GM12878 (cell line): ENCODE measurements around the gene BCKDHA. TPM values are rescaled to one million over a fixed set of nuclear protein-coding genes. Genes with fewer than 3 reads are reported as not detected.

Source experiments
- ATAC-seq: fragments of 200-7000 bp; cut with Tn5 transposase; 3 replicates; pipeline ENCODE4 v1.9.1; 2020; ENCODE audit warnings: mild to moderate bottlenecking, moderate library complexity
- BruUV-seq: library from RNA; stranded (reverse); fragments of 400-500 nt; replicated peaks from 2 replicates; lab custom pipeline; 2021; lab: Mats Ljungman, UMichigan
- CTCF ChIA-PET: fragments of 300-600 bp; sonication (Branson Sonifier 250); formaldehyde crosslinking; extraction: SDS; loops from one replicate; lab custom pipeline; 2021; ENCODE audit warnings: inconsistent platforms; lab: Yijun Ruan, JAX
- POLR2A ChIA-PET: fragments of 350-600 bp; formaldehyde crosslinking; extraction: SDS; loops from one replicate; lab custom pipeline; 2021; ENCODE audit warnings: inconsistent platforms; lab: Charles Lee
- RAD21 ChIA-PET: fragments of 300-600 bp; sonication (Branson Sonifier 250); formaldehyde crosslinking; loops from one replicate; lab custom pipeline; 2023; ENCODE audit warnings: antibody characterized with exemption; ENCODE audit not compliant: unreplicated experiment; lab: Charles Lee
- SMC1A ChIA-PET: fragments of 300-600 bp; sonication (Branson Sonifier 250); formaldehyde crosslinking; loops from one replicate; lab custom pipeline; 2023; ENCODE audit not compliant: unreplicated experiment, uncharacterized antibody; lab: Charles Lee
- DNase-seq: peaks from one replicate; pipeline ENCODE4 v3.0.0-alpha.2; 2011; ENCODE audit warnings: low read depth, low spot score
- FAIRE-seq: peaks from 3 replicates; lab custom pipeline; 2011; peaks lifted over from hg19 to GRCh38; lab: Jason Lieb, UNC
- H2AFZ ChIP-seq: 2 replicates; pipeline ENCODE4 v1.6.0; 2011; ENCODE audit warnings: low read depth, low read length, control low read depth; ENCODE audit not compliant: control insufficient read depth
- H3K27ac ChIP-seq: 2 replicates; pipeline ENCODE4 v1.5.1; 2011; ENCODE audit warnings: control low read depth; ENCODE audit not compliant: control insufficient read depth, insufficient read depth
- H3K27me3 ChIP-seq, 2 experiments: replicated peaks in 1 of 2; 2 replicates each; pipeline versions ENCODE4 v1.6.0 to v1.6.1; 2011; ENCODE audit warnings: low read length in 1 of 2; ENCODE audit not compliant: control insufficient read depth in 2 of 2, insufficient read depth in 2 of 2
- H3K36me3 ChIP-seq, 2 experiments: 2 replicates each; pipeline ENCODE4 v1.5.1; 2011; ENCODE audit warnings: low read length in 1 of 2; ENCODE audit not compliant: control insufficient read depth in 2 of 2, insufficient read depth in 2 of 2
- H3K4me1 ChIP-seq: 2 replicates; pipeline ENCODE4 v1.6.1; 2011; ENCODE audit warnings: mild to moderate bottlenecking, low read length, moderate library complexity, mixed read lengths; ENCODE audit not compliant: control insufficient read depth, insufficient read depth
- H3K4me2 ChIP-seq: 2 replicates; pipeline ENCODE4 v1.6.0; 2011; ENCODE audit warnings: control low read depth; ENCODE audit not compliant: control insufficient read depth, insufficient read depth
- H3K4me3 ChIP-seq: fragments of 200-600 bp; sonication (generic); 2 replicates; pipeline ENCODE4 v1.5.1; 2016
- H3K79me2 ChIP-seq: 2 replicates; pipeline ENCODE4 v1.6.0; 2011; ENCODE audit warnings: low read length; ENCODE audit not compliant: control insufficient read depth, insufficient read depth
- H3K9ac ChIP-seq: 2 replicates; pipeline ENCODE4 v1.8.0; 2011; ENCODE audit warnings: low read length, control low read depth, mixed read lengths; ENCODE audit not compliant: control insufficient read depth, insufficient read depth
- H3K9me3 ChIP-seq: replicated peaks from 3 replicates; pipeline ENCODE4 v1.5.1; 2011; ENCODE audit warnings: mild to moderate bottlenecking, low read length; ENCODE audit not compliant: control insufficient read depth, insufficient read depth
- H4K20me1 ChIP-seq: 2 replicates; pipeline ENCODE4 v1.6.0; 2011; ENCODE audit not compliant: control insufficient read depth, insufficient read depth
- DPF2 ChIP-seq: fragments of 450-650 bp; IDR thresholded peaks from 2 replicates; pipeline ENCODE4 v1.6.1; 2017; ENCODE audit warnings: mild to moderate bottlenecking
- IRF4 ChIP-seq: IDR thresholded peaks from 2 replicates; pipeline ENCODE4 v1.6.1; 2011; ENCODE audit warnings: low read depth, low read length
- KLF5 ChIP-seq: fragments of 450-650 bp; IDR thresholded peaks from 2 replicates; pipeline ENCODE4 v1.6.1; 2014; ENCODE audit warnings: mild to moderate bottlenecking; ENCODE audit not compliant: partially characterized antibody
- PML ChIP-seq: IDR thresholded peaks from 2 replicates; pipeline ENCODE4 v1.6.1; 2012; ENCODE audit warnings: low read length, inconsistent platforms
- POLR2AphosphoS2 ChIP-seq: IDR thresholded peaks from 2 replicates; pipeline ENCODE4 v1.6.1; 2011; ENCODE audit warnings: low read depth, mild to moderate bottlenecking, low read length, improper control_type of control experiment, moderate library complexity
- WGBS: methylation state at CpG from one replicate; pipeline ENCODE4 v1.1.6; 2016; ENCODE audit warnings: low lambda C conversion rate; ENCODE audit not compliant: insufficient replicate concordance, insufficient coverage; ENCODE audit errors: missing lambda C conversion rate; 5-methylcytosine and 5-hydroxymethylcytosine counted together
- in situ Hi-C: fragments of 300-500 bp; cut with MboI; formaldehyde crosslinking; loops from 9 replicates; pipeline ENCODE4 v1.14.3; 2018; ENCODE audit warnings: mixed read lengths
- intact Hi-C: fragments of 100-400 bp; cut with micrococcal nuclease; formaldehyde crosslinking; loops from one replicate; pipeline ENCODE4 v1.14.2; 2022; ENCODE audit not compliant: unreplicated experiment
- polyA plus RNA-seq, 11 experiments: library from polyadenylated mRNA; depleted of rRNA in 4 of 11; unstranded in 6 of 11; stranded (reverse) in 5 of 11; fragments of >200 nt; fragmentation: Nextera tagmentation in 4 of 11; fragmentation: Illumina TruSeq in 1 of 11; extraction: Ambion mirVana in 4 of 11; extraction: Trizol in 1 of 11; gene quantifications; 1 replicate in 1 of 11; 2 replicates in 10 of 11; pipeline versions ENCODE4 v1.2.1 to v1.2.3, GENCODE V29; 2011 to 2016; ENCODE audit warnings: inconsistent platforms in 2 of 11, missing spikeins in 2 of 11, low read depth in 1 of 11
- total RNA-seq, 4 experiments: library from RNA; depleted of rRNA in 3 of 4; stranded (reverse); fragments of >200 nt in 3 of 4; fragmentation: Illumina TruSeq in 1 of 4; extraction: Trizol in 1 of 4; gene quantifications; 2 replicates each; pipeline versions ENCODE4 v1.2.1 to v1.2.3, GENCODE V29; 2013 to 2021
- TF ChIP-seq, protein P1 (sequence below): fragments of 150-350 bp; IDR thresholded peaks from 2 replicates; pipeline ENCODE4 v1.6.1; 2016; ENCODE audit warnings: low read depth, low read length
- TF ChIP-seq, protein P2 (sequence below): fragments of 450-650 bp; IDR thresholded peaks from 2 replicates; pipeline ENCODE4 v1.6.1; 2017; ENCODE audit warnings: mild to moderate bottlenecking

Gene BCKDHA
- total and polyA plus RNA-seq, 10 of the 15 experiments (the other 5 are each of a cell fraction or from before 2014, with no cell fraction given): 9.9 to 107 (median 46.4) TPM

DNA sequence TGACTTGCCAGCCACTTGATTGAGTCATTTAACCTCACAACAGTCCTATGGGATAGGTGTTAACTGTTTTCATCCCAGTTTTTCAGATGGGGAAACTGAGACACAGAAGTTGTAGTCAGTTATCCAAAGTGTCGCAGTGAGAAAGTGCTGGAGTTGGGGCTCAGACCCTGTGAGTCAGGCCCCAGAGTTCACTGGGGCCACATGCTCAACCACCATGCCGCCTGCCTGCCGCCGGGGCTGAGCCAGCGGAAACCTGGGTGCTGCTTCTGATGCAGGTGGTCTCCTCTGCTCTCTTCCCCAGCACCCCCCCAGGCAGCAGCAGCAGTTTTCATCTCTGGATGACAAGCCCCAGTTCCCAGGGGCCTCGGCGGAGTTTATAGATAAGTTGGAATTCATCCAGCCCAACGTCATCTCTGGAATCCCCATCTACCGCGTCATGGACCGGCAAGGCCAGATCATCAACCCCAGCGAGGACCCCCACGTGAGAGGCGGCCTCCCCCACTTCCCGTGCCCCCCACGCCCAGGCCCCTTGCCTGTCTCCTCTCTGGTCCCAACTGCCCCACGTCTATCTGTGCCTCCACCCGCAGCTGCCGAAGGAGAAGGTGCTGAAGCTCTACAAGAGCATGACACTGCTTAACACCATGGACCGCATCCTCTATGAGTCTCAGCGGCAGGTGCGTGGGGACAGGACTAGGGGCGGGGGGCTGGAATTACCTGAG, 12.9 kb downstream of the BCKDHA start (continued):
- TF ChIP-seq, protein P1, sequence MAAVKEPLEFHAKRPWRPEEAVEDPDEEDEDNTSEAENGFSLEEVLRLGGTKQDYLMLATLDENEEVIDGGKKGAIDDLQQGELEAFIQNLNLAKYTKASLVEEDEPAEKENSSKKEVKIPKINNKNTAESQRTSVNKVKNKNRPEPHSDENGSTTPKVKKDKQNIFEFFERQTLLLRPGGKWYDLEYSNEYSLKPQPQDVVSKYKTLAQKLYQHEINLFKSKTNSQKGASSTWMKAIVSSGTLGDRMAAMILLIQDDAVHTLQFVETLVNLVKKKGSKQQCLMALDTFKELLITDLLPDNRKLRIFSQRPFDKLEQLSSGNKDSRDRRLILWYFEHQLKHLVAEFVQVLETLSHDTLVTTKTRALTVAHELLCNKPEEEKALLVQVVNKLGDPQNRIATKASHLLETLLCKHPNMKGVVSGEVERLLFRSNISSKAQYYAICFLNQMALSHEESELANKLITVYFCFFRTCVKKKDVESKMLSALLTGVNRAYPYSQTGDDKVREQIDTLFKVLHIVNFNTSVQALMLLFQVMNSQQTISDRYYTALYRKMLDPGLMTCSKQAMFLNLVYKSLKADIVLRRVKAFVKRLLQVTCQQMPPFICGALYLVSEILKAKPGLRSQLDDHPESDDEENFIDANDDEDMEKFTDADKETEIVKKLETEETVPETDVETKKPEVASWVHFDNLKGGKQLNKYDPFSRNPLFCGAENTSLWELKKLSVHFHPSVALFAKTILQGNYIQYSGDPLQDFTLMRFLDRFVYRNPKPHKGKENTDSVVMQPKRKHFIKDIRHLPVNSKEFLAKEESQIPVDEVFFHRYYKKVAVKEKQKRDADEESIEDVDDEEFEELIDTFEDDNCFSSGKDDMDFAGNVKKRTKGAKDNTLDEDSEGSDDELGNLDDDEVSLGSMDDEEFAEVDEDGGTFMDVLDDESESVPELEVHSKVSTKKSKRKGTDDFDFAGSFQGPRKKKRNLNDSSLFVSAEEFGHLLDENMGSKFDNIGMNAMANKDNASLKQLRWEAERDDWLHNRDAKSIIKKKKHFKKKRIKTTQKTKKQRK: no peak
- TF ChIP-seq, protein P2, sequence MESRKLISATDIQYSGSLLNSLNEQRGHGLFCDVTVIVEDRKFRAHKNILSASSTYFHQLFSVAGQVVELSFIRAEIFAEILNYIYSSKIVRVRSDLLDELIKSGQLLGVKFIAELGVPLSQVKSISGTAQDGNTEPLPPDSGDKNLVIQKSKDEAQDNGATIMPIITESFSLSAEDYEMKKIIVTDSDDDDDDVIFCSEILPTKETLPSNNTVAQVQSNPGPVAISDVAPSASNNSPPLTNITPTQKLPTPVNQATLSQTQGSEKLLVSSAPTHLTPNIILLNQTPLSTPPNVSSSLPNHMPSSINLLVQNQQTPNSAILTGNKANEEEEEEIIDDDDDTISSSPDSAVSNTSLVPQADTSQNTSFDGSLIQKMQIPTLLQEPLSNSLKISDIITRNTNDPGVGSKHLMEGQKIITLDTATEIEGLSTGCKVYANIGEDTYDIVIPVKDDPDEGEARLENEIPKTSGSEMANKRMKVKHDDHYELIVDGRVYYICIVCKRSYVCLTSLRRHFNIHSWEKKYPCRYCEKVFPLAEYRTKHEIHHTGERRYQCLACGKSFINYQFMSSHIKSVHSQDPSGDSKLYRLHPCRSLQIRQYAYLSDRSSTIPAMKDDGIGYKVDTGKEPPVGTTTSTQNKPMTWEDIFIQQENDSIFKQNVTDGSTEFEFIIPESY: no peak
- no peak for TF ChIP-seq KLF5

DNA sequence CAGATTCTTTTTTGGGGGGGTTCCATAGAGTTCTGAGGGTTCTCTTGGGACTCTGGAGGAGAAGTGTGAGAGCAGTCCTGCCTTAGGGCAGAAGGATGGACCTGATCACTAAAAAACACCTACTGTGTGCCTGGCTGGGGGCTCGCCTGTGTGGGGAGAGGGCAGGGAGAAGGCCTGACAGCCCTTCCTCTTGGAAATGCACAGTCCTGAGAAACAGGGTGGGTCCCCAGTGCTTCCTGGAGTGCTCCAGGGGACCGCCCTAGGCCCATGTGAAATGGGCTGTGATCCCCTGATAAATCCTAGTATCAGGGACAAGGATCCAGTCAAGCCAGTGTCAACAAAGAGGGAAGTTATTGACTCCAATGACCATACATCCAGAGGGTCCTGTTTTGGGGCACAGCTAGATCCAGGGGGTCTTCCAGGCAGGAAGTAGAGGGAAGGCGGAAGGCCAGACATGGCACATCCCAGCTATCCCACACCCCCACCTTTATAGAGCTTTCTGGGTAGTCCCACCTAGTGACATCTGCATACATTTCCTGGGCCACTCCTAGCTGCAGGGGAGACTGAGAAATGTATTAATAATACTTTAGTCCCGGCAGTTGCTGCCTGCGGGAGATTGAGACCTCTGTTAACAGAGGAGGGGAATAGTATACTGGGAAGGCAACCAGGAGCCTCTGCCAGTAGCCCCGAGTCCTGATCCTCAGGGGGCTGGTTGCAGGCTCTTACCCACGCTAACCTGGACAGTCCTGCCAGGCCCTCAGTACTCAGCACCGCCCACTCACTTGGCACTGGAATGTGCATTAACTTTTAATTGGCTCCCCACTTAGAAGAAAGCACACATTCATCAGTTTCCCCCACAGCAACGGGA, 13.7 kb downstream of the BCKDHA start:
- BruUV-seq: no TSS peak
- DNase-seq (no peak), FAIRE-seq (no peak), ATAC-seq (no peak)
- H3K27ac ChIP-seq: no peak overlapping the region
- intact Hi-C loops: no loop called here
- peaks cover 5% of the 10 kb centered on the region for H3K79me2 ChIP-seq
- H3K27me3 ChIP-seq: no peaks in the 10 kb centered on the region
- no peak overlapping the region for H3K4me3 ChIP-seq
- in situ Hi-C loops: no loop called here
- H2AFZ ChIP-seq: no peak overlapping the region
- ChIA-PET RAD21 (no interaction called here), SMC1A (no interaction called here), CTCF (interaction anchor here (1.6 kb wide), 1 partner anchor 21 kb away, joined by 5 read pairs; no protein-coding TSS in a partner anchor), POLR2A (no interaction called here)
- no peak overlapping the region for H3K4me2 ChIP-seq
- peaks cover 0 to 3% of the 10 kb centered on the region in 2 experiments; a peak in 3 of 4 replicates for H3K36me3 ChIP-seq
- no peak for TF ChIP-seq POLR2AphosphoS2
- TF ChIP-seq IRF4: no peak
- TF ChIP-seq PML: no peak
- no peak for TF ChIP-seq DPF2
- no peak overlapping the region for H3K9ac ChIP-seq
- H3K9me3 ChIP-seq: no peaks in the 10 kb centered on the region
- 67% methylated on average over 9 of the region's 9 CpGs for WGBS
- peaks cover 18% of the 10 kb centered on the region for H3K4me1 ChIP-seq
- H4K20me1 ChIP-seq: no peaks in the 10 kb centered on the region
